ENCODE results near the gene ASTN2.

Gene ASTN2

GRCh38 chr9:117050007-117050406 lies 364.9 kb downstream of the ASTN2 start:
- no peak for DNase-seq (ENCODE audit: extremely low read depth, insufficient read length)
- no peaks in the 10 kb centered on the region for H3K27me3 ChIP-seq (replicated peaks; ENCODE audit: control insufficient read depth, insufficient read depth, low read length)
- no peak overlapping the region for H3K4me3 ChIP-seq (replicated peaks; ENCODE audit: low read depth, low read length)
- no peaks in the 10 kb centered on the region for H3K36me3 ChIP-seq (ENCODE audit: control insufficient read depth, insufficient read depth, low read length)
- TF ChIP-seq CTCF (IDR thresholded peaks at IDR 0.05; ENCODE audit: insufficient read depth, low read length, poor library complexity, severe bottlenecking): no peak

GRCh38 chr9:117046666-117047327 lies 368.1 kb downstream of the ASTN2 start:
- Histone ChIP-seq H3K4me3 (replicated peaks; ENCODE audit: low read depth, low read length) (no peak overlapping the region), H3K27me3 (replicated peaks; ENCODE audit: control insufficient read depth, insufficient read depth, low read length) (no peaks in the 10 kb centered on the region), H3K36me3 (ENCODE audit: control insufficient read depth, insufficient read depth, low read length) (no peaks in the 10 kb centered on the region)
- peak; percentile 41 for TF ChIP-seq CTCF (IDR thresholded peaks at IDR 0.05; ENCODE audit: insufficient read depth, low read length, poor library complexity, severe bottlenecking)
- DNase-seq (ENCODE audit: extremely low read depth, insufficient read length): peak; percentile 40

- Histone ChIP-seq H3K4me3 (replicated peaks; ENCODE audit: low read depth, low read length) (no peak overlapping the region), H3K36me3 (ENCODE audit: control insufficient read depth, insufficient read depth, low read length) (no peaks in the 10 kb centered on the region), H3K27me3 (replicated peaks; ENCODE audit: control insufficient read depth, insufficient read depth, low read length) (no peaks in the 10 kb centered on the region)
- TF ChIP-seq CTCF (IDR thresholded peaks at IDR 0.05; ENCODE audit: insufficient read depth, low read length, poor library complexity, severe bottlenecking): no peak
- DNase-seq (ENCODE audit: extremely low read depth, insufficient read length): no peak
These were observed 370.6 kb downstream of the ASTN2 start for GRCh38 chr9:117044241-117044640.

- no peaks in the 10 kb centered on the region for H3K27me3 ChIP-seq (replicated peaks; ENCODE audit: control insufficient read depth, insufficient read depth, low read length)
- DNase-seq (ENCODE audit: extremely low read depth, insufficient read length): no peak
- H3K36me3 ChIP-seq (ENCODE audit: control insufficient read depth, insufficient read depth, low read length): no peaks in the 10 kb centered on the region
- H3K4me3 ChIP-seq (replicated peaks; ENCODE audit: low read depth, low read length): no peak overlapping the region
- TF ChIP-seq CTCF (IDR thresholded peaks at IDR 0.05; ENCODE audit: insufficient read depth, low read length, poor library complexity, severe bottlenecking): no peak
These were observed 371.7 kb downstream of the ASTN2 start for GRCh38 chr9:117043159-117043558.

GRCh38 chr9:117035546-117035945 lies 379.3 kb downstream of the ASTN2 start:
- no peaks in the 10 kb centered on the region for H3K36me3 ChIP-seq (ENCODE audit: control insufficient read depth, insufficient read depth, low read length)
- no peaks in the 10 kb centered on the region for H3K27me3 ChIP-seq (replicated peaks; ENCODE audit: control insufficient read depth, insufficient read depth, low read length)
- no peak for DNase-seq (ENCODE audit: extremely low read depth, insufficient read length)
- TF ChIP-seq CTCF (IDR thresholded peaks at IDR 0.05; ENCODE audit: insufficient read depth, low read length, poor library complexity, severe bottlenecking): no peak
- H3K4me3 ChIP-seq (replicated peaks; ENCODE audit: low read depth, low read length): no peak overlapping the region

GRCh38 chr9:117034866-117035265 lies 380.0 kb downstream of the ASTN2 start:
- DNase-seq (ENCODE audit: extremely low read depth, insufficient read length): no peak
- no peaks in the 10 kb centered on the region for H3K36me3 ChIP-seq (ENCODE audit: control insufficient read depth, insufficient read depth, low read length)
- H3K4me3 ChIP-seq (replicated peaks; ENCODE audit: low read depth, low read length): no peak overlapping the region
- H3K27me3 ChIP-seq (replicated peaks; ENCODE audit: control insufficient read depth, insufficient read depth, low read length): no peaks in the 10 kb centered on the region
- no peak for TF ChIP-seq CTCF (IDR thresholded peaks at IDR 0.05; ENCODE audit: insufficient read depth, low read length, poor library complexity, severe bottlenecking)

Measured in GM06990 (cell line).